HG03439 (cell line): ENCODE measurements around the gene PLP2.

Source experiments
- ATAC-seq: cut with Tn5 transposase; IDR thresholded peaks from one replicate; pipeline ENCODE4 v1.9.1; 2021; ENCODE audit warnings: mild to moderate bottlenecking, moderate library complexity; ENCODE audit not compliant: unreplicated experiment

The PLP2 gene

DNA sequence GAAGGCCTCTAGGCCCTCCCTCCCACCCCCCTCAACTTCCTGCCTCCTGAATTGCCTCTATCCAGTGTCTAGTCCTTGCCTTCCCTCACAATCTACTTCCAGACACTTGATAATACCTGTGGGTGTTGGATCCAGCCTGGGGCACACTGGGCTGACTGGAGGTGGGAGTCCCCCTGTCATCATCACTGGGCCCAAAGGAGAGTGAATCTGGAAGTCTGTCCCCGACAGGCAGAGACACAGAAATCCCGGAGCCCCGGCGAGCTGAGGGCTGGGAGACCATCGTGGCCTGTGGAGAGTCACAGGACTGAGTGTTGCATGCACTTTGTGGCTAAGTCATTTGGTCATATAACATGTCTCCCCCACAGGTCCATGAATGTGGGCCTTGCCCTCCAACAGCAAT is 36.7 kb downstream of the PLP2 start:
- ATAC-seq: no peak

DNA sequence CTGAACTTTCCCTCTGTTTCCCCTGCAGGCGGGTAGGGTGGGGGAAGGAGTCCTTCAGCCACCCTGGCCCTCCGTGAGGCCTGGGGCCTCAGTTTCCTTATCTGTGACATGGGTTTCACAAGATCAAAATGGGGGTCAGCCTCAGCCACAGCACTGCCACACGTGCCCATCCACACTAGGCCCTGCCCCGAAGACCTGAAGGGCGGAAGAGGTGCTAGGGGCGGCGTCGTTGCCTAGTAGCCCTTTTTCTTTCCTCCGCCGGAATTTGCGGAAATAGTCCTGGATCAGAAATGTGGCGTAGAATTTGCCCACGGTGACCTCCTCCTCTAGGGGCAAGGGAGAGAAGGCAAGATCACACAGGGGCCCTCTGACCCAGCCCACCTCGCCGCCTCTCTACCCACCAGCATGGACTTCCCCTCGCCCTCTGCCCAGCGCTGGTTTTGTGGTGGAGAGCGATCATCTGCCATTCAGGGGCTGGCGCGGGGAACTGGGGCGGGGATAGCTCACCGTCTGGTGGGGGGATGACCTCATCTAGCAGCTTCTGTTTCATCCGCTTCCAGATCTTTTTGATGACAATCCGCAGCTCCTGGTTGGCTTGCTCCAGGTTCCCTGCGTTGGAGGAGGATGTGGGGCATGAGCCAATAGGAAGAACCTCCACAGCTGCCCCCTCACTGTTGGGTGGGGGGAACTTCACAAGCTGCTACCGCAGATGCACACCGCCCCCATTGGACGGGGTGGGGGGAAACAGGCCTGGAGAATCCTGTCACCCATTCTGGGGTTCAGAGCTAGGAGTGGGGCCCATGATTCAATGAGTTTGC is 37.9 kb downstream of the PLP2 start:
- ATAC-seq: no peak

DNA sequence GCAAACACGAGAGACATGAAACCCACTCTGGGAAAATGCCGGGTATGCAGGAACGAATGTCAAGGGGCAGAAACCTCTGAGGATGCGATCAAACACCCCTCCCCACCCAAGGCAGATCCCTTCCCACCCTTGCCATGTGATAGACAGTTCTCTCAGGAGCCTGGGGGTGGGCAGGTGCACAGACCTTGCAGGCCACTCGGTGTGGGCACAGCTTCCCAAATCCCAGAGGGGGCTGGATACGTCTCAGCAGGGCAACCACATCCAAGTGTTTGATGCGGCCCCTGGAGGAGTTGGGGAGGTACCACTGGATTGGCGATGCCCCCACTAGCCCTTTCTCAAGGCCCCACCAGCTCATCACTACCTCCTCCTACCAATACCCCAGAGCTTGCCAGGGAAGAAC is 38.7 kb downstream of the PLP2 start:
- ATAC-seq: no peak

DNA sequence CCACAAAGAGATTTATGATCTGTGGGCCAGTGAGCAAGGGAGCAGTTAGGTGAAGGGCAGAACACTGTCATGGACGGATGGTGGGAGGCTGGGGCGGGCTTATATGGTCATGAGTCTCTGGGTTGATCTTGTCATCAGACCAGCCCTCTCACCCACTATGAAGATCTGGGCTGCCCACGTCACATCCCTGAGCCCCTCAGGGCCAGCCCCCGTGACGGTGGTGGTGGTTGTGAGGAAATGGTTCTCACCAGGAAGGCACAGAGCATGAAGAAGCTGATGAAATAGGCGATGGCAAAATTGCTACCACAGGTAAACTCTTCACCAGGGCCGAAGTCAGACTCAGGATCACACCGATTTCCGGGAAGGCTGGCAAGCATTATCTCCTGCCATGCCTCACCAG is 39.4 kb downstream of the PLP2 start:
- ATAC-seq: no peak

DNA sequence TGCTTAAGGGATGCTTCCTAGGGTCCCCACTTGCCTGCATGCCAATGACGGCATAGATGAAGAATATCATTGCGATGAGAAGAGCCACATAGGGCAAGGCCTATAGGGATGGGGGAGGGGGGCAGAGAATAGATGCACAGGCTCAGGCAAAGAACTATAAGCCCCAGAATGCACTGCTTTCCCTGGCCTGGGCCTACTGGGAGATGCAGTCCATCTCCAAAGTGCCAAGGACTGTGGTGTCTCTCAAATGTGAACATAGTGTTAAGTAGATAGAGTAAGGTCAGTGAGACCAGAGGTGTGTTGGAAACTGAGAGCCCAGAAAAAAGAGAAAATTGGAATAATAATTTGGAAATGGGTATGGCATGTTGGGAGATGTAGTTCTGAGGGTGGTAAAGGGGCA is 40.5 kb downstream of the PLP2 start:
- no peak for ATAC-seq

DNA sequence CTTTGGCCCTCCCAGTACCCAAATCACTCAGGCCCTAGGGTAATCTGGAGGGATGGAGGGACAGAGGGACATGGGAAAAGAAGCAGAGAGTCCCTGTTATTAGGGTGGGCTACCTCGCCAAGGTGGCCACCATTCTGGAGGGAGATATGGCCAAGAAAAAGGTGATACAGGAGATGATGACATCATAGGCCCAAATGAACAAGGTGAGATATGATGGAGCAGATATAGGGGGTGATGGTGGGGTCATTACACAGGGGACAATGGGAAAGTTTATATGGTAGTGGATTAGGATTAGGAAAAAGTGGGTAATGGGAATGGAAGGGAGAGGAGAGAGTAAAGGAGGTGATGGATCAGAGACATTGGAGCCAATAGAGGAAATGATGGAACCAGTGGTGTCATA is 41.2 kb downstream of the PLP2 start:
- ATAC-seq: no peak

DNA sequence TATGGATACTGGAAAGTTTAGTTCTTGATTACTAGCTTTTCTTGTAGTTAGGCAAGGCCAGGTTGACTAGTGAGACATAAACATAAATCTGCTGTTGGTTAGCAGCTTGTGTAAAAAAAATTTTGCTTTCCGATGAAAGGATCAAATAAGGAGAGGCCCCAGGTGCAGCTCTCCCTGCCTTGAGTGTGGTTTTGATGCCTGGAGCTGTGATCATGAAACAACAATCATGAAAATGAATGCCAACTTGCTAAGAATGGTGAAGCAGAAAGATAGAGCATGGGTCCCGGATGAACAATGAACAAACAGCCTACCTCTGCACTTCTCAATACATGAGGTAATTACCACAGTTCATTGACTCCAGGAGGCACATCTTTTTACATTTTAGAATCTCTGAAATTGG is 42.7 kb downstream of the PLP2 start:
- ATAC-seq: no peak

DNA sequence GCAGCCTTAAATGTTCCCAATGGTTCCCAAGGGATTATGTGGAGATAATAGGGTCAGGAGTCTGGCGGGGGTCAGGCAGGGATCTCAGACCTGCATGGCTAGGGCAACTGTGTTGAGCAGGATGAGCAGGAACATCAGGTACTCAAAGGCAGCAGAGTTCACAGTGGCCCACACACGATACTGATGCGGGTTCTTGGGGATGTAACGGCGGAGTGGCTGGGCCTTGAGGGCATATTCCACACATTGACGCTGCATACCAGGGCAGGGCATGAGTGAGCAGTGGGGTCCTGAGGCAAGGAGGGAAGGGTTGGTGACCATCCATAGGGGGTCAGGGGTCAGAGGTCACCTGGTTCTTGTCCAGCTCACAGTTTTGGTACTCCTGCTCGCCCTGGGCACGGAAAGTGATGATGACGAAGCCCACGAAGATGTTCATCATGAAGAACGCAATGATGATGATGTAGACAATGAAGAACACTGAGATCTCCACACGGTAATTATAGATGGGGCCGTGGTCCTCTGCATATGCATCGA is 43.4 kb downstream of the PLP2 start:
- no peak for ATAC-seq

DNA sequence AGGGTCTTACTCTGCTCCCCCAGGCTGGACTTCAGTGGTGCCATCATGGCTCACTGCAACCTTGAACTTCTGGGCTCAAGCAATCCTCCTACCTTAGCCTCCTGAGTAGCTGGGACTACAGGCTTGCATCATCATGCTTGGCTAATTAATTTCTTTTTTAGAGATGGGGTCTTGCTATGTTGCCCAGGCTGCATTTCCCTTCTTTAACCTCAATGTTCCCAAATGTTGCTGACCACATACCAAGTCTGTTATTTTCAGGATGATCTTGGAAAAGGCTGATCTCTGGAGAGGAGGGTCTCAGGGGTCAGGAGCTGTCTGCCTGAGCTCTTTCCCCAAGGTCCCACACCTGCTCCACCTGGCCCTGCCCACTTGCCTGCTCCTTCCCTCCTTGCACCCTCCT is 48.4 kb downstream of the PLP2 start:
- no peak for ATAC-seq

DNA sequence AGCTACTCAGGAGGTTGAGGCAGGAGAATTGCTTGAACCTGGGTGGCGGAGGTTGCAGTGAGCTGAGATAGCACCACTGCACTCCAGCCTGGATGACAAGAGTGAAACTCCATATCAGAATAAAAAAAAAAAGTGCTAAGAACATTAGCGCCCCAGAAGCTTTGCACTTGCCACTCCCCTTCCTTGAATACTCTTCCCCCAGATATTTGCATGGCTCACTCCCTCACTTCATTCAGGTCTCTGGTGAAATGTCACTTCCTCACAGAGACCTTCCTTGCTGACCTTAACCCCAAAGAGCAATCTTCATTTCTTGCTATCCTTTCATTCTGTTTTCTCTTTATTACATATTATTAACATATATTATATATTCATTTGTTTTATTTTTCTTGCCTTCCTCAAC is 50.2 kb downstream of the PLP2 start:
- no peak for ATAC-seq
